Measurements from ENCODE around the gene GPRC5A.
"Not testable (repeated sequence)": the region's sequence is repeated elsewhere in the genome, so short reads cannot be mapped to it uniquely, and the experiment has no call there.

The GPRC5A gene

DNA sequence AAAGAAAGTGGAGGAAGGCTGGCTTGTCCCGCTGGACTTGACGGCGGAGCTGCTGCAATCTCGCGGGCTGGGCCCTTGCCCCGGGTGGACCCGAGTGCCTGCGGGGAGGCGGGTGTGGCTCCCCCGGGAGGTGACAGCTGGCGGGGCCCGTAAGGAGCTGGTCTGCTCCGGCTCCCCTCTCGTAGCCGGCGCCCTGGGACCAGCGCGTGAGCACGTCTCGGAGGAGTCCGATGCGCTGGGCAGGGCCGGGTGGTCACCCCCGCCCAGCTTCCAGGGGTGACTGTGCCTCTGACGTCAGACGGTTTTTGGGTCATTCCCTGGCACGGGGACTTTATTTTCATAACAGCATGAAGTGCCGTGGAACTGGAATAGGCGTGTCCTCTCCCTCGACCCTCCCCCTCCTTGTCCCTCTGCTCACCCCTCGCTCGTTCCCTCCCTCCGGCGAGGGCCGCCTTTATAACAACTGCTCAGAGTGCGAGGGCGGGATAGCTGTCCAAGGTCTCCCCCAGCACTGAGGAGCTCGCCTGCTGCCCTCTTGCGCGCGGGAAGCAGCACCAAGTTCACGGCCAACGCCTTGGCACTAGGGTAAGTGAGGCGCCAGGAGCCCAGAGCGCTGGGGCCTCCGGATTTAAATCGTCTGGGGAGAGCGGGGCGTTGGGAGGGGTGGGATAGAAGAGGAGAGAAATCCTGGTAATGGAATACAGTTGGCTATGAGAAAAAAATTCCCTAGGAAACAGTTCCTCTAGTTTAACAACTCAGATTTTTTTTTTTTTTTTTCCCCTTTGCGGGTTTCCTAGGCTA, at the start of gene GPRC5A:
Gene GPRC5A (plus strand): TSS at position 483 of the 801 bp plus-strand sequence. CDS start 16,688 bp downstream, outside the sequence.
- DNase-seq = peak; percentile 43 to 59
- TF ChIP-seq POLR2A (IDR thresholded peaks at IDR 0.05; ENCODE audit: low read length) (no peak), GATA1 (IDR thresholded peaks at IDR 0.05; ENCODE audit: low read depth, low read length) (no peak)

DNA sequence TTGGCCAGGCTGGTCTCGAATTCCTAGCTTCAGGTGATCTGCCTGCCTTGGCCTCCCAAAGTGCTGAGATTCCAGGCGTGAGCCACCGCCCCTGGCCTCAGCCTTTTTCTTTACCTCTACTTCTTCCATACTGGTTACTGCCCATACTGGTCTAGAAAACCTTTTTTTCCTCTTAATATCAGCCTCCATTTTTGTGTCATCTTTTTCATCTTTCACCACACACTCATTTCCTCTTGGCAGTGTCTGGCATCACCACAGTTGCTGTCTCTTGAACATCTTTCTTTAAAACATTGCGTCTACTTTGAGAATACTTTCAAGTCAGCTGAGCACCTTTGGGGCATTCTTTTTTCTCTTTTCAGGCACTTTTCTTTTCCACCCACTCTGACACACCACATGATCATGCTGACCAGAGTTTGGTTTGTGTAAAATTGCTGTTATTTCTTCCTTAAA, 45.5 kb upstream of the GPRC5A start:
- DNase-seq = no peak
- no peak for TF ChIP-seq POLR2A (IDR thresholded peaks at IDR 0.05; ENCODE audit: low read length)
- no peak for TF ChIP-seq GATA1 (IDR thresholded peaks at IDR 0.05; ENCODE audit: low read depth, low read length)

DNA sequence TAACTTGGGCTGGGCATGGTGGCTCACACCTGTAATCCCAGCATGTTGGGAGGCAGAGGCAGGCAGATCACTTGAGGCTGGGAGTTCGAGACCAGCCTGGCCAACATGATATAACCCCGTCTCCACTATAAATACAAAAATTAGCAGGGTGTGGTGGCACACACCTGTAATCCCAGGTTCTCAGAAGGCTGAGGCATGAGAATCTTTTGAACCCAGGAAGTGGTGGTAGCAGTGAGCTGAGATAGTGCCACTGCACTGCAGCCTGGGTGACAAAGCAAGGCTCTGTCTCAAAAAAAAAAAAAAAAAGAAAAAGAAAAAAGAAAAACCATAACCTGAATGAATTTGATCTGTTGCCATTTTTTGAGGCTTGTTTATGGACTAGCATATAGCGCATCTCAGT, 44.6 kb upstream of the GPRC5A start:
- not testable (repeated sequence) for DNase-seq

DNA sequence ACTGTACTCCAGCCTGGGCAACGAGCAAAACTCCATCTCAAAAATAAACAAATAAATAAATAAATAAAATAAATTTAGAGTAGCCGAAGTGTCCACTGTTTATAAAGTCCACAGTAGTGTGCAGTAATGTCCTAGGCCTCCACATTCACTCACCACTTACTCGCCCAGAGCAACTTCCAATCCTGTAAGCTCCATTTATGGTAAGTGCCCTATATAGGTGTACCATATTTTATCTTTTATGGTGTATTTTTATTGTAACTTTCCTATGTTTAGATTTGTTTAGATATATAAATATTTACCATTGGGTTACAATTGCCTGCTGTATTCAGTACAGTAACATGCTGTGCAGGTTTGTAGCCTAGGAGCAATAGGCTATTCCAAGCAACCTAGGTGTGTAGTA, 37.9 kb upstream of the GPRC5A start:
- no peak for DNase-seq
- no peak for TF ChIP-seq POLR2A (IDR thresholded peaks at IDR 0.05; ENCODE audit: low read length)
- no peak for TF ChIP-seq GATA1 (IDR thresholded peaks at IDR 0.05; ENCODE audit: low read depth, low read length)

DNA sequence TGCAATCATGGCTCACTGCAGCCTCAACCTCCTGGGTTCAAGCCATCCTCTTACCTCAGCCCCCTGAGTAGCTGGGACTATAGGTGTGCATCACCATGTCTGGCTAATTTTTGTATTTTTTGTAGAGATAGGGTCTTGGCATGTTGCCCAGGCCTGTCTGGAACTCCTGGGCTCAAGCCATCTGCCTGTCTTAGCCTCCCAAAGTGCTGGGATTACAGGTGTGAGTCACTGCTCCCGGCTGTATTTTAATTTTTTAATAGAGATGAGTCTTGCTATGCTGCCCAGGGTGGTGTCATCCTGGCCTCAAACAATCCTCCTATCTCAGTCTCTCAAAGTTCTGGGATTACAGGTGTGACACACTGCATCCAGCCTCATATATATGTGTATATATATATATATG, 31.7 kb upstream of the GPRC5A start:
- TF ChIP-seq POLR2A (IDR thresholded peaks at IDR 0.05; ENCODE audit: low read length) (no peak), GATA1 (IDR thresholded peaks at IDR 0.05; ENCODE audit: low read depth, low read length) (no peak)
- DNase-seq = peak in 1 of 2 experiments; percentile 15

DNA sequence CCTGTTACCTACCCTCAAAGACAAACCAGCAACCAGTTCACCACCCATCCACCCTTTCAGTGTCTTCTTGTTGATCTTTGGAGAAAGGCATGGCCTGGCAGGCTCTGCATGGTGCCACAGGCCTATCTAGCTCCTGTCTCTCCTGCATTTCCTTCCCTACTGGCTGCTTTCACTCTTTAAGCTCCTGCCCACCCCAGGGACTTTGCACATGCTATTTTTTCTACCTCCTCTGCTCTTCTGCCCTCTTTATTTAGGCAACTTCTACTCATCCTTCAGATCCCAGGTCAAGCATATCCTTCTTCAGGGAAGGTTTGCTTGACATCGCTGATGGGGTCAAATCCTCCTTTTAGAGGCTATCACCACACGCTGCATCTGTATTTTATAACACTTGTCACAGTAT, 27.1 kb upstream of the GPRC5A start:
- no peak for TF ChIP-seq POLR2A (IDR thresholded peaks at IDR 0.05; ENCODE audit: low read length)
- no peak for TF ChIP-seq GATA1 (IDR thresholded peaks at IDR 0.05; ENCODE audit: low read depth, low read length)
- DNase-seq = no peak

DNA sequence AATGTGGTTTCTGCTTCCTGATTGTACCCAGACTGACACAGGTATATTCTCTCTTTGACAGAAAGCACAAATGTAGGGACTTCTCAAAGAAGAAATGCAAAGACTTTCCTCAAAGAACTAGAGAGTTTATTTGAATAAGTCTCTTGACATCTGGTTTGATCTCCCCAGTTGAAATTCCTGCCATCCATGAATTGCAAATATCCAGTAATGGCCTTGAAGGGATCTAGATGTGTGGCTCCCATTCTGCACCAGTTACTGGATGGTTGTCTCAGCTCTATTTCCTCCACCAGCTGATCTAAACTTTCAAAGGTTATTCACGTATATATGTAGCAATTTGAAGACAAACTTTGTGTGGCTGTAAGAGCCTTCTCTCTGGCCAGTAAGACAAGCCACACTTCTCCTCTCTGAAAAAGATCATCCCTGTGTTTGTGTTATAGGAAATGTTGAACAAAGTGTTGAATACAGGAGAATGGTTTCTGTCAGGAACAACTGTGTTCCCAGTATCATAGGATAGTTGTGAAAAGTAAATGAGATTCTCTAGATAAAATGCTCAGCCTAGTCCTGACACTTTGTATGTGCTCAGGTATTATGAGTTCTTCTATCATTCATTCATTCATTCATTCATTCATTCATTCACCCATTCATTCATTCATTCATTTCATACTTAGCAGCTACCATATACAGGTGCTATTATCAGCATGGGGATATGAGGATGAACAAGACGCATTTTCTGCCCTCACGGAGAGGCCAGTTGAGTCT, 22.7 kb upstream of the GPRC5A start:
- no peak for TF ChIP-seq POLR2A (IDR thresholded peaks at IDR 0.05; ENCODE audit: low read length)
- TF ChIP-seq GATA1 (IDR thresholded peaks at IDR 0.05; ENCODE audit: low read depth, low read length) = no peak
- DNase-seq = no peak

- TF ChIP-seq POLR2A (IDR thresholded peaks at IDR 0.05; ENCODE audit: low read length) (no peak), GATA1 (IDR thresholded peaks at IDR 0.05; ENCODE audit: low read depth, low read length) (no peak)
- no peak for DNase-seq
Observed at GRCh38 chr12:12870465-12870864, 20.9 kb upstream of the GPRC5A start.

GRCh38 chr12:12871587-12872138, 19.7 kb upstream of the GPRC5A start:
- DNase-seq = no peak
- TF ChIP-seq GATA1 (IDR thresholded peaks at IDR 0.05; ENCODE audit: low read depth, low read length) (no peak), POLR2A (IDR thresholded peaks at IDR 0.05; ENCODE audit: low read length) (no peak)

- DNase-seq = no peak
- TF ChIP-seq POLR2A (IDR thresholded peaks at IDR 0.05; ENCODE audit: low read length) (no peak), GATA1 (IDR thresholded peaks at IDR 0.05; ENCODE audit: low read depth, low read length) (no peak)
Observed at GRCh38 chr12:12872139-12872933, 19.0 kb upstream of the GPRC5A start.

GRCh38 chr12:12872934-12873275, 18.5 kb upstream of the GPRC5A start:
- no peak for TF ChIP-seq POLR2A (IDR thresholded peaks at IDR 0.05; ENCODE audit: low read length)
- no peak for TF ChIP-seq GATA1 (IDR thresholded peaks at IDR 0.05; ENCODE audit: low read depth, low read length)
- DNase-seq = no peak

- no peak for TF ChIP-seq POLR2A (IDR thresholded peaks at IDR 0.05; ENCODE audit: low read length)
- no peak for TF ChIP-seq GATA1 (IDR thresholded peaks at IDR 0.05; ENCODE audit: low read depth, low read length)
Observed at GRCh38 chr12:12874029-12874428, 17.3 kb upstream of the GPRC5A start.

GRCh38 chr12:12875301-12875700, 16.1 kb upstream of the GPRC5A start:
- DNase-seq = not testable (repeated sequence)

More at GRCh38 chr12:12874029-12874428, 17.3 kb upstream of the GPRC5A start:
- DNase-seq = no peak
